Skeletal muscle cell (primary cell): ENCODE measurements around the gene C4orf33.
"Not testable (repeated sequence)": the region's sequence is repeated elsewhere in the genome, so short reads cannot be mapped to it uniquely, and the experiment has no call there.

Experiments used
- DNase-seq: peaks from one replicate; pipeline ENCODE4 v3.0.0-alpha.2; 2010; ENCODE audit warnings: low read depth
- H3K4me3 ChIP-seq: 2 replicates; pipeline ENCODE4 v1.5.1; 2011; ENCODE audit warnings: low read depth, mild to moderate bottlenecking, control low read depth, low read length, moderate library complexity

C4orf33 gene

GRCh38 chr4:129113919-129114318 is 18.0 kb downstream of the C4orf33 start:
- no peak for DNase-seq

GRCh38 chr4:129117705-129118104 is 21.8 kb downstream of the C4orf33 start:
- H3K4me3 ChIP-seq = no peak overlapping the region
- no peak for DNase-seq

More at GRCh38 chr4:129113919-129114318, 18.0 kb downstream of the C4orf33 start:
- no peak overlapping the region for H3K4me3 ChIP-seq

GRCh38 chr4:129126614-129127013 is 30.7 kb downstream of the C4orf33 start:
- not testable (repeated sequence) for H3K4me3 ChIP-seq, DNase-seq

DNA sequence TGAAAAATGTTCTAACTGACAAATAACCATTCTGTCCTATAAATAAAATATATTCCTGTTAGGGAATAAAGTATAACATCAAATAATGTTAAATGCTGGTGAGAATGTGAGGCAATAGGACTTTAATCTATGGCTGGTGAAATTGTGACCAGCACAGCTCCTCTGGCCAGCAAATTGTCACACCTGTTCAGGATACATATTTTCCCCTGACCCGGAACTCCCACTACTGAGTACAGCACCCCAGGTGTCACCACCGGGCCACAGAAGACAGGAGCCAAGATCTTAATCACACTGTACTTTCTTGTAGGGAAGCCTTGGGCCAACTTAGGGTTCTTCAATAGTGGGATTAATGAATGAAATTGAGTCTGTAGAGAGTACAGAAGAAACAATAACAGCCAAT is 33.2 kb downstream of the C4orf33 start:
- H3K4me3 ChIP-seq = no peak overlapping the region
- DNase-seq = no peak

- DNase-seq = no peak
- H3K4me3 ChIP-seq = no peak overlapping the region
Measured at GRCh38 chr4:129131343-129131742, 35.4 kb downstream of the C4orf33 start.

DNA sequence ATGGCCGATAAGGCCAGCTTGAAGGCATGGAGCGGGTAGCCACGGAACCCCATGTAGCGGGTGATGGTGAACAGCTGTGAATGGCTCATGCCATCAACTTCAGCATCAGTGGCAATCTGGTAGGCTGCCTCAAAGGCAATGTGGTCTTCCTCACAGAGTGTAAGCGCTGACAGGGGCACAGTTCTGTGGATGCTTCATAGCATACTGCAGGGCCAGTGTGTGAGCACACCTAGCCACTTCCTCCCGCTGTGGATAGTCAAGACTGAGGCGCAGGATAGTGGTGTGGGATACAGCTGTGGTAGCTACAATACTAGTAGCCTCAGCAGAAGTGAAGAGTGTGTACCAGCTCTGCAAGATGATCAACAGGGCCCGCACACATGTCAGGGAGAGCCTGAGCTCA is 40.5 kb downstream of the C4orf33 start:
- no peak overlapping the region for H3K4me3 ChIP-seq
- no peak for DNase-seq

DNA sequence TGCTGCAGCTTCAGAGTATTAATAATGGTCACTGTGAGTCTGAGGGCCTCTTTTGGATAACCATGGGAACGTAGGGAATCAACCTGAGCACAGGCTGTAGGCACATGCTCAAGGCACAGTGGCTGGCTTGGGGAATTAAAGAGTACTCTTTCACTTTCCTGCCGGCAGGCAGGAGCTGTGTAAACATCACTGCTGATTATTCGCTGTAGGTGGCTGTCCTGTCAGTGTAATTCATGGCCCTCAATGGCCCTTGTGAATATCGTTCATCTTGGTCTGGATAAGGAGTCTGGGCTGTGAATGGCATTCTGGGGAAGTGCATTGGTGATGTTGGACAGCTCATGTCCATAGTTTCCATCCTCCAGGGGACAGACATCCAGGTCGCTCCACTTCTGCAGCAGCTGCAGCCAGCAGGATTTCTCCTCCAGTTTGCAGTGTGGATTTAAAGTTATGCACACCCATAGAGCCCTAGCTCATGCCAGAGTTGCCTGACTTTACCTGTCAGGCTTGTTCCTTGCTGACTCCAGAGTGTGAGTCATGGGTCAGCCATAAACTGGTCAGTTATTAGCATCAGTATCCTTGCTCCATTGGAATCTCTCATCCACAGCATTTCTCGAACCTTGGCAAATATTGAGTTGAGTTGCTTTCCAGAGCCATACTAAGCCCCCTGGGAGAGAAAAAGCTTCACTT is 43.0 kb downstream of the C4orf33 start:
- no peak for DNase-seq

DNA sequence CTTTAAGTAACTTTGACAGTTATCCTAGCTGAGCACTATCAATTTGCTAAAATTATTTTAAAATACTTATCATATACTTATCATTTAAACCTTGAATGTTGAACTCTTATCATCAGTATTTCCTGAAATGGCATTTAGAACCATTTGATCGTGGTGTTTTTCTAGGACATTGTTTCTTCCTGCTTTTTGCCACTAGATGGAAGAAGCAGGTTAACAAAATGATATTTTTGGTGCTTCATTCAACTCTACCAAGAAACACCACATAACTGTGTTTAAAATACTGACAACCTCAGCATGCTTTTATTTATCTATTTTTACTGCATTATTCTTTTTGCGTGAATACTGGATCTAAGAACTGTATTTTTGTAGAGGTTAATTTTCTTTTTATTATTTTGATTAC is 44.6 kb downstream of the C4orf33 start:
- no peak overlapping the region for H3K4me3 ChIP-seq
- no peak for DNase-seq

More for the DNA sequence above, 43.0 kb downstream of the C4orf33 start:
- no peak overlapping the region for H3K4me3 ChIP-seq

DNA sequence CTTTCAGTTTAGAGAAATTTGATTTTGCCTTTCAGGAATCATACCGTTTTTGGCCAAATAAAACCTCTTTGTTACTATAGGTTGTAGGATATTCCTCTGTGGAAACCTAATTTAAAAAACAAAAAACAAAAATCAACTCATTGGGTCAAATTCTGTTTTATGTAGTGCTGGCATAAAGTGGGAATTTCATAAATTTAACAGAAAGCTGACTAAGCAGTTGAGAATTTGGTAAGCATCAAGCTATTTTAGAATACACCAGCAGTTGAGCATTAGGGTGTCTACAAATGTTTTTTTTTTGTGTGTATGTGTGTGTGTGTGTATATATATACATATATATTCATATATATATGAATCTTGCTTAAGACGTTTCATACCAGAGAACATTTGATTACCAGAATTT is 47.4 kb downstream of the C4orf33 start:
- H3K4me3 ChIP-seq = no peak overlapping the region
- no peak for DNase-seq

GRCh38 chr4:129144755-129145206 is 48.8 kb downstream of the C4orf33 start:
- peak; percentile 14 for DNase-seq

DNA sequence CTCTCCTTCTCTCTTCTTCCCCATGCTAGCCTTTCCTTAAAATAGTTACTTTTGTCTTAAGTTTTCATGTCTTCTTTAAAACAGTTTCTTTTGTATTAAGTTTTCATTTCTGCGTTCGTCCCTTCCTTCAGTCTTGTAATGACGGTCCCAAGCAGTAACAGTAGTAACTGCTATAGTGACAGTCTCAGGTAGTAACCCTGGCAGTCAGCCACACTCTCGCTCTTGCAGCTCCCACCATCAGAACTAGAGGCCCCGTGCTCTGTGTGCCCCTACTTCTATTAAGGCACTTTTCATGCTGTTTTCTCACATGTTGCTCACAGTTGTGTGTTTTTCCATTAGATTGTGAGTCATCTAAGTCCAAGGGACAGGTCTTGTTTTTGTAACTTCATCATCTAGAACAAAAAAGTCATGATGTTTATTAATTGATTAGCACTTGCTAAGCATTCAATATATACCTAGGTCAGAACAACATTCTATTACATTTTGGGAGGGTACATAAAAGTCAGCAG is 49.3 kb downstream of the C4orf33 start:
- DNase-seq = no peak
- no peak overlapping the region for H3K4me3 ChIP-seq

More at GRCh38 chr4:129144755-129145206, 48.8 kb downstream of the C4orf33 start:
- no peak overlapping the region for H3K4me3 ChIP-seq

GRCh38 chr4:129146639-129147038 is 50.7 kb downstream of the C4orf33 start:
- no peak overlapping the region for H3K4me3 ChIP-seq
- no peak for DNase-seq

DNA sequence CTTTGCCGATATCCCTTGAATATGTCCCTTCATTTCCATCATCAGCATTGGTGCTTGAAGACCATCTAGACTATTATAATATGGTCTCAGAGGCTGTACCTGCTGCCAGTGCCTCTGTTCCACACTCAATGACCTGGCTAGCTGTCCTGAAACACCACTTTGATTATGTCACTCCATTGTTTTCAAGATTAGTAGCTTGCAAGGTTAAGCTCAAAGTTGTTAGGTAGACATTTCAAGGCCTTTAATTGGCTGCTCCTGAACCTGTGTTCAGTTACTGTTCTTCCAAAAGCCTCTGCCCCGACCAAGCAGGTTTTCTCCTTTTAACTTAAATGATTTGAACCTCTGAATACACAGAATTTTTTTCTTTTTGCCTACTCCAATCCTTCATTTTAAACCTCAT is 52.9 kb downstream of the C4orf33 start:
- H3K4me3 ChIP-seq = no peak overlapping the region
- DNase-seq = no peak

- DNase-seq = no peak
- no peak overlapping the region for H3K4me3 ChIP-seq
Measured at GRCh38 chr4:129149906-129150305, 54.0 kb downstream of the C4orf33 start.

DNA sequence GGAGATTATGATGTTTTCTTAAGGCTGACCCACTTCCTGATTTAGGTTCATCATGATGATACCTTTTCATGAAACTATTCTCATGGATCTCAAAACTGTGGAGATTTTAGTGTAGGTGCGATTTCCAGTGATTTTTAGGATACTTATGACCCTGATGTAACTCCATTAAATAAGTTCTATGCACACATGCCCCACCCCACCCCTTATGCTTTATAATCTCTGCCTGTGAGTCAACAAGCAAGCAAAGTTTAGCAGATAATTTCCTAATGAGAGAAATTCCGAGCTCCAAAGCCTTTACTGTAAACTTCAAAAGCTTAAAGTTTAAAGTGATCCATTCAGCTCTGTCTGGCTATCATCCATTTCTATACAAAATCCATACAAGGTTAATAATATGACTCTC is 56.4 kb downstream of the C4orf33 start:
- no peak for DNase-seq

DNA sequence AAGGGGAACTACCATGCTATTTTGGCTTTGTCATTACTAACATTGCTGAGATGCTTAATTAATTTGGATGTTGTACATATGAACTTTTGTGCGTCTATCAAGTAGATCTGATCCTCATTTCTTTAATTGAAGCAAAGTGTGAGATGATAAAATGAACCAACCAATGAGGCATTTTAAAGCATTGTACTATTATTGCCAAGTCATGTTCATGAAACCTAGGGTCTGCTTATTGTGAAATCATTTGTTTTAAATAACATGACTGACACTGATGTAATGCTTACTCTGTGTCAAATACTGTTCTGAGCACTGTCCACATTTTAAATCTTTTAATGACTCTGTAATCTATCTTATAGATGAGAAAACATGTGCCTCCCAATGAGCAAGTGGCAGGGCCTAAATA is 57.7 kb downstream of the C4orf33 start:
- H3K4me3 ChIP-seq = no peak overlapping the region
- DNase-seq = no peak

More for the DNA sequence above, 56.4 kb downstream of the C4orf33 start:
- no peak overlapping the region for H3K4me3 ChIP-seq

- DNase-seq = no peak
- H3K4me3 ChIP-seq = no peak overlapping the region
Measured at GRCh38 chr4:129162450-129162849, 66.5 kb downstream of the C4orf33 start.

DNA sequence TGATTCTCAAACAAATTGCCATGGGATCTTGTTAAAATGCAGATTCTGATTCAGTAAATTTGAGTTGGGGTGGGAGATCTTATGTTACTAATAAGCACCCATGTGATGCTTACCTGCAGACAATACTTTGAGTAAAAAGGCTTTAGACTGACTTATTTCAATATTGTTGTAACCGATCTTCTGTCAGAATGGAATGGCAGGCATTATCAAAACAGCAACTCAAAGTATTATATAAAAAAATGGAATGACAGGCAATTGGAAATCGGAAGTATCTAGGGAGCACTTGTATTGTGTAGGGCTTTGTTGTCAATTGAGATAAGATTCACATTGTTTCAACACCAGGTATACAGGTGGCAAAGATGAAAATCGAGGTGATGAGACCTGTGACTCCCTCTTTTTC is 67.5 kb downstream of the C4orf33 start:
- H3K4me3 ChIP-seq = no peak overlapping the region
- no peak for DNase-seq

- no peak overlapping the region for H3K4me3 ChIP-seq
- no peak for DNase-seq
Measured at GRCh38 chr4:129164243-129164642, 68.3 kb downstream of the C4orf33 start.
